Measurements from ENCODE around the gene SMAD6.

SMAD6 gene

DNA sequence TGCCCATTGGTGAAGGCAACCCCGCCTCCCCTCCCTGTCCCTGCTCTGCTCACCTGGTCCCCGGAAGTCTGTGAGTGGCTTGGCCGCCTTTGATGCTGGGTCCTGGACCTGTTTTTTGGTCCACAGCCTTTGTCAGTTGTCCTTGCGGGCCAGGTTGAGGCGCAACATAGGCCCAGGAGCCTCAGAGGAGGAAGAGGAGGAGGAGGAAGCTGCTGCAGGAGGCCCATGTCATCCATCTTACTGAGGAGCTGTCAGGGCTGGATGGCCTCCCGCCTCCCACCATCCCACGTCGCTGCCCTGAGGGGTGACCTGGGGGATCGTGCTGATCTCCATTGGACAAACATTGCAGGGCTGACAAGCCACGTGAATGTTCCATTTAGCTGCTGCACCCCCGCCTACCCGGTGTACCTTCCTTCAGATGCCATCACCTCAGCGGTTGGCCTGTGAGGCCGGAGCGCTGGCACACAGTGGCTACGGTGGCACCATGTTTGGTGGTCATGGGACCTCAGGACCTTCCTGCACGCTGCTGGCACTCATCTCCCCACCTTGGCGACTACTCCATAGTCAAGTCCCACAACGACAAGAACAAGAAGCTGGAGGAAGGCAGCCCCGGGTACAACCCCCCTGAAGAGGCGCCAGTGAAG is 106.3 kb downstream of the SMAD6 start:
- TF ChIP-seq, protein P1, sequence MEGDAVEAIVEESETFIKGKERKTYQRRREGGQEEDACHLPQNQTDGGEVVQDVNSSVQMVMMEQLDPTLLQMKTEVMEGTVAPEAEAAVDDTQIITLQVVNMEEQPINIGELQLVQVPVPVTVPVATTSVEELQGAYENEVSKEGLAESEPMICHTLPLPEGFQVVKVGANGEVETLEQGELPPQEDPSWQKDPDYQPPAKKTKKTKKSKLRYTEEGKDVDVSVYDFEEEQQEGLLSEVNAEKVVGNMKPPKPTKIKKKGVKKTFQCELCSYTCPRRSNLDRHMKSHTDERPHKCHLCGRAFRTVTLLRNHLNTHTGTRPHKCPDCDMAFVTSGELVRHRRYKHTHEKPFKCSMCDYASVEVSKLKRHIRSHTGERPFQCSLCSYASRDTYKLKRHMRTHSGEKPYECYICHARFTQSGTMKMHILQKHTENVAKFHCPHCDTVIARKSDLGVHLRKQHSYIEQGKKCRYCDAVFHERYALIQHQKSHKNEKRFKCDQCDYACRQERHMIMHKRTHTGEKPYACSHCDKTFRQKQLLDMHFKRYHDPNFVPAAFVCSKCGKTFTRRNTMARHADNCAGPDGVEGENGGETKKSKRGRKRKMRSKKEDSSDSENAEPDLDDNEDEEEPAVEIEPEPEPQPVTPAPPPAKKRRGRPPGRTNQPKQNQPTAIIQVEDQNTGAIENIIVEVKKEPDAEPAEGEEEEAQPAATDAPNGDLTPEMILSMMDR (IDR thresholded peaks at IDR 0.05; ENCODE audit: extremely low read depth, missing control alignments): no peak
- DNase-seq (ENCODE audit: low spot score): no peak

GRCh38 chr15:66809664-66810063 is 107.6 kb downstream of the SMAD6 start:
- no peak for DNase-seq (ENCODE audit: low spot score)
- TF ChIP-seq, protein P1 (IDR thresholded peaks at IDR 0.05; ENCODE audit: extremely low read depth, missing control alignments): no peak

GRCh38 chr15:66815318-66815717 is 113.3 kb downstream of the SMAD6 start:
- no peak for DNase-seq (ENCODE audit: low spot score)
- TF ChIP-seq, protein P1 (IDR thresholded peaks at IDR 0.05; ENCODE audit: extremely low read depth, missing control alignments): no peak

DNA sequence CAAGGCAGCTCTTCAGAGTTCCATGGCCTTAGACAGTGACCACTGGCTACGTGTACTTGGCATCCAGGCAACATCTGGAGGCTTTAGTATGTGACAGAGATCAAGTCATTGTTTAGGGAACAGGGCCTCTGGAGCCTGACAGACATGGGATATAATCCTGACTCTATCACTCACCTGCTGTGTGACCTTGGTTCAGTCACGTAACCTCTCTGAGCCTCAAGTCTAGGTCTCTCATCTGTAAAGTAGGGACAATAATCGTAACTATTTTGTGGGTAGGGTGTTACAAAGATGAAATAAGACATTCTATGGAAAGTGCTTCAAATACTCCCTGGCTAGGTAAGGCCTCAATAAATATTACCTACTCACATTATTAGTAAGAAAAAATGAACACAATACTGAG is 114.2 kb downstream of the SMAD6 start:
- DNase-seq (ENCODE audit: low spot score): no peak
- TF ChIP-seq, protein P1 (IDR thresholded peaks at IDR 0.05; ENCODE audit: extremely low read depth, missing control alignments): no peak

DNA sequence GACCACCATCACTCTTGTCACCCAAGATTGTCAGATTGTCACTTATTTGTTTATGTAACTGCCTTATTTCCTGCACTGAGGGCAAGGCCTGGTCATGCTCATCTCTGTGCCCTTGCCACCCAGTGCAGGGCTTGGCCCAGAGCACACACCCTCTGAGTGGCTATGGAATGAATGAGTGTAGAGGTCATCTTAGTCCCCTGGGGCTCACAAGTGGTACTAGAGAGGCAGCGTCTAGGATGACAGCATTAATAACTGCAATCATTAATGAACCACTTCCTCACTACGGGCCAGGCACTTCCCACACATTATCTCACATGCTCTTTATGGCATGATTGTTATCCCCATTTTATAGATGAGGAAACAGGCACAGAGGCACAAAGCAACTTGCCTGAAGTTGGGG is 117.0 kb downstream of the SMAD6 start:
- DNase-seq (ENCODE audit: low spot score): no peak
- TF ChIP-seq, protein P1 (IDR thresholded peaks at IDR 0.05; ENCODE audit: extremely low read depth, missing control alignments): no peak

DNA sequence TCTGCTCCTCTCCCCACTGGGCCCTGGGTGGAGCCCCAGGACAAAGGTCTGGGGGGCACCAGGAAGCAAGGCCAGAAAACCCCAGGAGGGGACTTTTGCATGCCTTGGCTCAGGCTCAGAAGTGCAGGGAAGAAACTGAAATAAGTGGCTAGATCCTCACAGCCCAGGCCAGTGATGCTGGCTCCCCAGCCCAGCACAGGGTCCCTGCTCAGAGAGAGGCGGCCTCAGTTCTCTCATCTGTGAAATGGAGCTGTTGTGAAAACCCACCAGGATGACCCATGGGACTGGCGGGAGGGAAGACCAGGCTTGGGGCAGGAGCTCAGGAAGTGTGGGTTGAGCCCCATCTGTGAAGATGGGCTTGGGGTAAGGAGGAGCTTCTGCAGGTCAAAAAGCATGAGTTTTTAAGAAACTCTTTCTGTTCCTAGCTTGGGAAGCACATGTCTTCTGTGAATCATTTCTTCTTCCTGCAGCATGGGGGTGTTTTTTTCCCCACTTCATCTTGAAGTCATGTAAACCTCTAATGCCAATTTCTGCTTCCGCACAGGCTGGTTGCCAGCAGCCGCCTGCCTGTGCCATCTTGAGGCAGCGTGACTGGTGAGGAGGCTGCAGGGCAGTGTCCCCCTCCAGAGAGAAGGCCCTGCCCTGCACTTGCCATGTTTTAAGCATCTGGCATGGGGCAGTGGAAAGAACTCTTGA is 118.6 kb downstream of the SMAD6 start:
- TF ChIP-seq, protein P1 (IDR thresholded peaks at IDR 0.05; ENCODE audit: extremely low read depth, missing control alignments): no peak
- no peak for DNase-seq (ENCODE audit: low spot score)

DNA sequence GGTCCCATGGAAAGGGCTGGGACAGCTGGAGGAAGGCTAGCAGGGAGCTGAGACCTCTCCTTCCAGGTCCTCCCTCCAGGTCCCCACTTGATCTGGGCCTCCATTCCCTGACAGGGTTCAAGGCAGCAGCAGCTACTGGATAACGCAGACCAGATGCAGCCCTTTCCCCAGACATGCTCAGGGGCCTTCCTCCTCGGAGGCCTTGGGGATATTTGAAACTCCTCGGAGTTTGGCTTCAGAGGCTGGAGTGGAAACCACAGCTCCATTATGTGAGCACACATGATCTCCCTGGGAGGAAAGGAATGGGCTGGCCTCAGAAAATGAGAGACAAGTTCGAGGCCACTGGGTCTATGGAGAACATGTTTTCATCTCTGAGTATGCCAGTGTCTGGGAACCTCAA is 119.3 kb downstream of the SMAD6 start:
- TF ChIP-seq, protein P1 (IDR thresholded peaks at IDR 0.05; ENCODE audit: extremely low read depth, missing control alignments): no peak
- no peak for DNase-seq (ENCODE audit: low spot score)

Measured in GM20000 (cell line).